Stimulated activated CD4-positive, alpha-beta T cell treated with anti-CD3 and anti-CD28 coated beads, TNF-alpha, amount 100 ng/mL, for 48 hours (primary cell): ENCODE data around the gene CENPP.
"Not testable (repeated sequence)": the region's sequence is repeated elsewhere in the genome, so short reads cannot be mapped to it uniquely, and the experiment has no call there.

ENCODE experiments used
- DNase-seq, 3 donors: peaks; one replicate each; pipeline ENCODE4 v3.0.0-alpha.2; 2020; ENCODE audit warnings: low read depth in 3 of 3

The CENPP gene

DNA sequence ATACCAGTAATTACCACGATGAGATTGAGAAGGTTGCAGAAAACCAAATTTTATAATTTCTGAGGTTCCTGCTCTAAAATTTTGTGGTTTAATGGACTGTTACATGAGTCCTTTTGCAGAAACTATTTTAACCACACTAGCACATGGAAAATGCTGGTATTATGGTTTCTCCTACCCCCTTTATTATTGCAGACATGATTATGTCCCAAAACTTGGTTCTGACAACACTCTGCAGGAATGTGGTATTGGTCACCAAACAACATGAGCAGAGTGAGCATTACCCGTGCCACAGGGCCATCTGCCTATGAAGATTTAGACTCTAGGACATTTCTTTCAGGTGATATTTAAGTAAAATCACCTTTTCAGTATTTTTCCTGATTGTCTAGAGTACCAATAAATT is 212.8 kb downstream of the CENPP start:
- DNase-seq: no peak

DNA sequence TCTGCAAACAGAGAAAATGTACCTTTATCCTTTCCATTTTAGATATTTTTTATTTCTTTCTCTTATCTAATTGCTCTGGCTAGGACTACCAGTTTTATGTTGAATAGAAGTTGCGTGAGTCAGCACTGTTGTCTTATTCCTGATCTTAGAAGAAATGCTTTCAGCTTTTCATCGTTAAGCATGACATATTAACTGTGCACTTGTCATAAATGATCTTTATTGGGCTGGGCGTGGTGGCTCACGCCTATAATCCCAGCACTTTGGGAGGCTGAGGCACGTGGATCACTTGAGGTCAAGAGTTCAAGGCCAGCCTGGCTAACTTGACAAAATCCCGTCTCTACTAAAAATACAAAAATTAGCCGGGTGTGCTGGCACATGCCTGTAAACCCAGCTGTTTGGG is 218.2 kb downstream of the CENPP start:
- DNase-seq: no peak

DNA sequence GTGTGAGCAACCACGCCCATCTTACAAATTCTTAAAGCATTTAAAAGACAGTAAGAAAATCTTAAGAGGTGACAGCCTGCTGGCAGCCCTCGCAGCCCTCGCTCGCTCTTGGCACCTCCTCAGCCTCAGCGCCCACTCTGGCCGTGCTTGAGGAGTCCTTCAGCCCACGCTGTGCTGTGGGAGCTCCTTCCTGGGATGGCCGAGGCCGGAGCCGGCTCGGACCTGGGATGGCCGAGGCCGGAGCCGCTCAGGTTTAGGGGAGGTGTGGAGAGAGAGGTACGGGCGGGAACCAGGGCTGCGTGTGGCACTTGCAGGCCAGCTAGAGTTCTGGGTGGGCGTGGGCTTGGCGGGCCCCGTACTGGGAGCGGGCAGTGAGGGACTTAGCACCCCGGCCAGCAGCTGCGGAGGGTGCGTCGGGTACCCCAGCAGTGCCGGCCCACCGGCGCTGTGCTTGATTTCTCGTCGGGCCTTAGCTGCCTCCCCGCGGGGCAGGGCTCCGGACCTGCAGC is 219.3 kb downstream of the CENPP start:
- DNase-seq: no peak

DNA sequence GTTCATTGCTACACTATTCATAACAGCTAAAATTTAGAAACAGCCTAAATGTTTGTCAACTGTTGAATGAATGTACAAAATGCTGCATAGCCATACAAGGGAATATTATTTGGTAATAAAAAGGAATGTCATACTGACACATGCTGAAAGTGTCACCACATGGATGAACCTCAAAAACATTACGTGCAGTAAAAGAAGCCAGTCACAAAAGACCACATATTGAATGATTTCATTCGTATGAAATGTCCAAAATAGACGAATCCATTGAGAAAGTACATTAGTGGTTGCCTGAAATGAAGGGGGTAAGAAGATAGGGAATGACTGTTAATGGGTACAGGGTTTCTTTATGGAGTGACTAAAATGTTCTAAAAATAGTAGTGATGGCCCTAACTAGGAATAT is 221.6 kb downstream of the CENPP start:
- DNase-seq: no peak

DNA sequence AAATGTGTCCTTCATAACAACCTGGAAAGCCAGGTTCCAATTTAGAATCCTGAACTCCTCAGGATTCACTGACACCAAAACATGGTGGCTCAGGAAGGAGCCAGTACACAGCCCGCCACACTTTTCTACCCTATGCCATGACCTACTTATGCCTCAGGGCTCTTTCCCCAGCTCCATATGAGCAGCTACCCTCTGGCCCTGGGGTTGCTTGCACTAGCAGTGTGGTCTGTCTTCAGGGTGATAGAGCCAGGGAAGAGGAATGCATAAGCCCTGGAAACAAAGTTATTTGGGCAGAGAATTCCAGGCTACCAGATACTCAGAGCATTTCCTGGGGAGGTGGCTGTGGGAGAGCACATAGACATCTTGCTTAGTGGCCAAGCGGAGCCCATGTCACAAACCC is 225.0 kb downstream of the CENPP start:
- no peak for DNase-seq

DNA sequence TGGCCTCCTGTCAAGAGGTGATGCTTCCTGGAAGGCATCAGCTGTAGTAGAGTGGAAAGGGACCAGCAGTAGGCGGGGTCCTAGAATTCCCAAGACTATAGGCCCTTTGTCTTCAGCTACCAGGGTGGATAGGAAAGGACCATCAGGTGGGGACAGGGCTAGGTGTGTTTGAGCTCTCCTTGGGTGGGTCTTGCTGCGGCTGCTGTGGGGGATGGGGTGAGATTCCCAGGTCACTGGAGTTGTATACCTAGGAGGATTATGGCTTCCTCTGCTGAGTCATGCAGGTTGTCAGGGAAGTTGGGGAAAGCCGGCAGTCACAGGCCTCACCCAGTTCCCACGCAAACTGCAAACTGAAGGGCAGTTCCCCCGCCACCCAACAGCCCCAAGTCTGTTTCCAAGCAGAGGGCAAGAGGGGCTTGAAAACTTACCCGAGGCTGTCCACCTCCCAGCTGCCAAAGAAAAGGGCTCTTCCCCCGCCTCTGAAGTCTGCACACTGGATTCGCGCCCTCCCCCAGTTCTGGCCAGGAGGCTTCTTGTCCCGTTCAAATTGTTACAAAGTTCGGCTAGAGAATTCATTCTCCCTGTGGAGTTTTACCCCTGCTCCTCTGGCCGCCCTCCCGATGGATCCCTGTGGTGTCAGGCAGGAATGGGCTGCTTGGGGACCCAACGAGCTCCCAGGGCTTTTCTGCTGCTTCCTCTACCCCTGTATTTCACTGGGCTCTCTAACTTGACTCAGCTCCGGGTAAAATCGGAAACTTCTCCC is 233.0 kb downstream of the CENPP start:
- no peak for DNase-seq

DNA sequence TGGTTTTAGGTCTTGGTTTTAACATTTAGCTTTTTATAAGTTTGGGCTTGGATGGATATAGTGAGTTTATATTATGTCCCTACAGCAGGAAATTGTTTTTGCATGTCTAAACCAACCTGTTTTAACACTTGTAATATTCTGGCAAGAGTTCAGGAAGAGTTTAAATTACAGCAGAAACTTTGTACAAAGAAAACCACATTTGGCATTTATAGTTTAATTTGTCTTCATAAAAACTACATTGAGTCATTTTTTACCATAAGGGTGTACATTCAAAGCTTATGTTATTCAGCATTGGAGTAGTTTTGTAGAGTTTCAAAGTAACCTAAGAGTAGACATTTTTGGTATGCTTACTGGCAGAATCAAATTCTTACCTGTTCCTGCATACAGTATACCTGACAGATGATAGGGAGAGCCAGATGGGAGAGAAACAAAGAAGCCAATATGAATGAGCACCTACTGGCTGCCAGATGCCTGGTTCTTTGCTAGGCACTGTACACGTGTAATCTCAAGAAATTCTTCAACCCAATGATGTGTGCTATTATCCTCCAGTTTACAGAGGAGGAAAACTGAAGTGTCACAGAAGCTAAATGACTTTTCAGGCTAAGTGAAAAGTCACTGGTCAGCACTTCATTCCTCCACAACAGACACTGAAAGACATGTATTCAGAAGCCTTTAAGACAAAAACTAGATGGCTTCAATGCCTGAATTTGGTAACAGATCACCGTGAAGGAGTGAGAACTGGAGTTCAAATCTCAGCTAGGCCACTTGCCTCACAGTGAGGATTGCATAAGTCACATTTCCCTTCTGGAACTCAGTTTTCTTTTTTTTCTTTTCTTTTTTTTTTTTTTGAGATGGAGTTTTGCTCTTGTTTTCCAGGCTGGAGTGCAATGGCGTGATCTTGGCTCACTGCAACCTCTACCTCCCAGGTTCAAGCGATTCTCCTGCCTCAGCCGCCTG is 235.9 kb downstream of the CENPP start:
- DNase-seq: no peak

DNA sequence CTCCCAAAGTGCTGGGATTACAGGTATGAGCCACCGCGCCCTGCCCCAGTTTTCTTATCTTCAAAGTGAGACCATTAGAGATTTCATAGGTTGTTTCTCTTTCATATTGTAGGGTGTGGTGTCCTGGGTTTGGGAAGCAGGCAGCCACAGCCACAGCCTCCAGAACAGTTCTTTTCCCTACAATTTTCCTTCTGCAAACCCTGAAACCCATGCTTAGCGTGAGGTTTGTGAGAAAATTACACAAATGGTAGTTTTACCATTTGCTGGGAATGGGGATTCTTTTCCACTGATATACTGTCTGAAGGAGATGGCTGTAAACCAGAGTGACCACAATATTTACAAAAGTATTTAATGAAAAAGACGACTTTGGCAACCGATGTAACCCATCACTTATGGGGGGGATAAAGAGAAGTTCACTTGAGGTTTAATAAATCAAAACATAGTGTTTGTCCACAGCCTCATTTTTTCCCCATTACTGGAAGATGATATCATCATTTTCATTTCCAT is 236.8 kb downstream of the CENPP start:
- no peak for DNase-seq

DNA sequence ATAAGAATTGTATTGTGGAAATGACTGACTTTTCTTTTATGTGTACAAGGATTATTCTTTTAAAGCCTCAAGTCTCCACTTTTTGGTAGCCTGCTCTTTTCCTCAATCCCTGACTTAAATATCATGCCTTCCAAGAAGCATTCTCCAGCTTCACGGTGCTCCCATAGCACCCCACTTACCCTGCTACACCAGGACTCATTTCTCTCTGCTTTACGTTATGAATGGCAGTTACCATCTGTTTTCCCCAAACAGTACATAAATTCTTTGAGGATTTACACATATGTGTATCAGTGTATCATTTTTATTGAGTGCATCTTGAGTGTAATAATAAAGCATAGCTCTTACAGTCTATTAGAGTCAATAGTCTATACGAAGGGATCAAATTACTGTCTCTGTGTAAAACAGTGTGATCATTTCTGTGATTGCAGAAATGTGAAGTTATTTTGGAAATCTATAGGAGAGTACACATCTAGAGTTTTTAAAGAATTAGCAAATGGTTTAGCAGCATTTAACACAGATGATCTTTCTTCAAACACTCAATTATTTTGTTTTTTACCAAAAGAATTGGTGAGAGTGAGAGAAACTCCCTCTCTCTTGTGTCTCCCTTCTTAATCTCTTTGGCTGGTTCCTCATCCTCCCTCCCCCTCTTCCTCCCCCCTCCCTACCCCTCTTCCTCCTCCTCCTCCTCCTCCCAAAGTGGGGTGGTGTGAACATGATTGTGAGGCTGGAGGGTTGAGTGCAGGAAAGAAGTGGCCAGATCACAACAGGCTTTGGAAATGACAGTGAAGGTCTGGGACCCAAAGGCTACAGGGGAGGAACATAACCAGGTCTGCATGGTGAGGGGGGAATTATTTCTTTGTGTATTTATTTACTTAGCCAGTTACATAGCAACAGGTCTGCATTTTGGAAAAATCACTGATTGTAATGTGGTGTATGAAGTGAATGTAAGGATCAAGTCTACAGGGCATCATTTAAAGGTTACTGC is 237.7 kb downstream of the CENPP start:
- no peak for DNase-seq

DNA sequence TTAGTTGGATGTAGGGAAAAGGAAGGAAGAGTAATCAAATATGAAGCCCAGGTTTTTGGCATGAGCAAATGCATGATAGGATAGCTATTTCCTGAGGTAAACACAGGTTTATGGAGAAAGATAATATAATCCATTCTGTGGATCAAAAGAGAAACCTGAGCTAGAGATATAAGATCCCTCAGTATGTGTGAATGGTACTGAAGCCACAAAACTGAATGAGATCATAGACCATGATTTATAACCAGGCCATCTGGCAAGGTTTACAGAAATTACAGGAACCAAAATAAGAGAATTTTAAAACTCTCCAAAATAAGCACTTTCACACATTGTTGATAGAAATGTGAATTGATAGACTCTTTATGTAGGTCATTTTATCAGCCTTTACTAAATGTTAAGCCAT is 238.8 kb downstream of the CENPP start:
- no peak for DNase-seq

DNA sequence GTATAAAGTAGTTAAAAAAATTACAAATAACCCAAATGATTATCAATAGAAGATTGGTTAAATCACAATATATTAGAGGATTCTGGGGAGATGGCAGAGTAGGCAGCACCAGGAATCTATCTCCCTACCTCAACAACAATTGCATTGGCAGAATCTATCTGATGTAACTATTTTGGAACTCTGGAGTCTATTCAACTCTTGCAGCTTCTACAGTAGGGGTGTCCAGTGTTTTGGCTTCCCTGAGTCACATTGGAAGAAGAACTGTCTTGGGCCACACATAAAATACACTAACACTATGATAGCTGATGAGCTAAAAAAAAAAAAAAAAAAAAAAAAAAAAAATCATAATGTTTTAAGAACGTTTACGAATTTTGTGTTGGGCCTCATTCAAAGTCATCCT is 239.2 kb downstream of the CENPP start:
- DNase-seq: no peak

DNA sequence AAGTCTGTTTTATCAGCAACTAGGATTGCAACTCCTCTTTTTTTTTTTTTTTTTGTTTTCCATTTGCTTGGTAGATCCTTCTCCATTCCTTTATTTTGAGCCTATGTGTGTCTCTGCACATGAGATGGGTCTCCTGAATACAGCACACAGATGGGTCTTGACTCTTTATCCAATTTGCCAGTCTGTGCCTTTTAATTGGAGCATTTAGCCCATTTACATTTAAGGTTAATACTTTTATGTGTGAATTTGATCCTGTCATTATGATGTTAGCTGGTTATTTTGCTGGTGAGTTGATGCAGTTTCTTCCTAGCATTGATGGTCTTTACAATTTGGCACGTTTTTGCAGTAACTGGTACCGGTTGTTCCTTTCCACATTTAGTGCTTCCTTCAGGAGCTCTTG is 246.1 kb downstream of the CENPP start:
- DNase-seq: not testable (repeated sequence)

DNA sequence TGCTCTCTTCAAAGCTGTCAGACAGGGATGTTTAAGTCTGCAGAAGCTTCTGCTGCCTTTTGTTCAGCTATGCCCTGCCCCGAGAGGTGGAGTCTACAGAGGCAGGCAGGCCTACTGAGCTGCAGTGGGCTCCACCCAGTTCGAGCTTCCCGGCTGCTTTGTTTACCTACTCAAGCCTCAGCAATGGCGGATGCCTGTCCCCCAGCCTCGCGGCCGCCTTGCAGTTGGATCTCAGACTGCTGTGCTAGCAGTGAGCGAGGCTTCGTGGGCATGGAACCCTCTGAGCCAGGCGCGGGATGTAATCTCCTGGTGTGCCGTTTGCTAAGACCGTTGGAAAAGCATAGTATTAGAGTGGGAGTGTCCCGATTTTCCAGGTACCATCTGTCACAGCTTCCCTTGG is 247.9 kb downstream of the CENPP start:
- not testable (repeated sequence) for DNase-seq

DNA sequence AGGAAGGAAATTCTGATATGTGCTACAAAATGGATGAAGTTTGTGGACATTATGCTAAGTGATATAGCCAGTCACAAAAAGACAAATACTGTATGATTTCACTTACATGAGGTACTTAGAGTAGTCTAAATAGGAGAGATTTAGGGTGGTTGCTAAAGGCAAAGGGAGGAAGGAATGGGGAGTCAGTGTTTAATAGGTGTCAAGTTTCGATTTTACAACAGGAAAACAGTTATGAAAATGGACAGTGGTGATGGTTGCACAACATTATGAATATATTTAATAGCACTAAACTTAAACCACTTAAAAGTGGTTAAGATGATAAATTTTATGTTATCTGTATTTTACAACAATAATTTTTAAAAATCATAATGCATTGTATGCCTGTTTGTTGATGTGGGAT is 250.4 kb downstream of the CENPP start:
- DNase-seq: no peak

DNA sequence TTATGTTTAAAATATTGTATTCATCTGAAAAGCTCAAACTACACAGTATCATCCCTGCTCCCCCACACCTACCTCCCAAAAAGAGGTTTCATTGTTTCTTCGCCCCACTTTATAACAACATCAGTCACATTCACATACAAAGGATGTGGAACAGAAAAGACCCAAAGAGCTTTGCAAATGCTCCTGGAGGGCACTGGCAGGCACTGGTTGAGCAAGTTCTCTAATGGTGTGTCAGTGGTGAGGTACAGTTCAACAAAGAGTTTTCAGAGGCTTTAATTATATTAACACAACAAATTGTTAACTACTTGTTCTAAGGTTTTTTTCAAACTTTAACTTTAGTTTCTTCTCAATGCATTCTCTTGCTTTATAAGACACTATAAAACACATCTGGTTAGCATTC is 264.2 kb downstream of the CENPP start:
- no peak for DNase-seq

DNA sequence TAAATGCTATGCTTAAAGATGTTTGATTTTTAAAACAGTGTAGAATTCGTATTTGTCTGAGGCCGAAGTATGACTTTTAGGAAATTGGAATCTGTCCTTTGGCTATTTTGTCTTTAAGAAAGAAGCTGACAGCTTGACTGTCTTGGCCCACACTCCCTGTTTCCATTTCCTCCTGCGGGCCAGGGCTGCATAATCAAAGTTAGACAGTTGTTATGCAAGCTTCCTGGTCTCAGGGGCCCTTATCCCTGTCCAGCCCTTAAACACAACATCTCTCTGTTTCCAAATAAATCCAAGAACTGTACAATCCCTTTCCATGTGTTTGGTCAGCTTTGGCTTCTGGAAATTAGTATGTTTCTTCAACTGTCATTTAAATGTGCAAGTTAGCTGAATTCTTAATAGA is 264.6 kb downstream of the CENPP start:
- DNase-seq: no peak

DNA sequence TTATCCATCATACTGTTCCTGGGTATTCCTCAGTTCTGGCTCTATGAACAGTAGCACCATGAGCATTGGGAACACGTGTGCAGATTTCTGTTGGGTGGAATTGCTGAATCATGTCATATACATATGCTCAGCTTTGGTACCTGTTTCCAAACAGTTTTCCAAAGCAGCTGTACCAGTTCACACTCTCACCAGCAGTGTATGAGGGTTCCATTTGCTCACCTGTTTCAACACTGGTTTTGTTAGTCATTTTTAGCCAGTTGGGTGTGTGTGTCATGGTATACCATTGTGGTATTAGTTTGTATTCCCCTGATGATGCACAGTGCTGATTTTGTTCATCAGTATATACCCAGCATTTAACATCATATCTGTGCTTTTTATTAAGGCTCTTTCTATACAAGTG is 266.8 kb downstream of the CENPP start:
- no peak for DNase-seq

DNA sequence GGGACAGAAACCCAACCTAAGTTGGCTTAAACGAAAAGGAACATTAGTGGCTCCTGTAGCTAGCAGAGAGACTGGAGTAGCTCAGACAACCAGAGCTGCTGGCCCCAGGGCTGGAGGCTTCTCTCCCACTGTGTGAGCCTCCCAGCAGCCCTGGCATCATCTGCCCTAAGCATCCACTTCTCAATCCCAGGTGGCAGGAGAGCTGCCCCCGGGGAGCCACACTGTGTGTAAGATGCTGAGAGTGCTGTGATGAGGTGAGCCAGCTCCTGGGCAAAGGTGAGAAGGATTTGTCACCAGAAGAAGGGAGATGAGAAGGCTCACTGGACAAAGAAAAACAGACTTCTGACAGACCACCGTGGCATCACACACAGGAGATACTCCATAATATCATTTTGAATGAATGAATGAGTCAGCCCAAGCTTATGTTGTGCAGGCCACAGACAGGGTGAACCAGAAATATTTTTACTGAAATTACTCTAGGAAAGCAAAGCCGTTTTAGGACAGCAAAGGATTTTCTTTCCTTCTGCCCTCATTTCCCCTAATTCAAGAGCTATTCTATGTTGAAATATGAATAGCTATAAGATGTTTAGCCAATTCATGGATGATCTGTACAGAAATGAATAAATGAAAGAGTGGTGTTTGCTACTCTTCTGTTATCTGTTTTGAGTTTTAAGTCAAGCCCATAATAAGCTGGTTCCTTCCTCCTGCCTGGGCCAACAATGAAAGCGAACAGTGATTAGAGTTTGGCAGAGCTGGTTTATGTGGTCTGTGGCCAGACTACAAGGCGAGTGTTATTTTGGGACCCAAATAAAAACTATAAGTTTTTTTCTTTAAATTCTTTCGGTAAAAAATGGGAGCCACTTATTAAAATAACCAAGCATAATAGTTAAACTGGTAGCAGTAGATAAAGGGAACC is 267.5 kb downstream of the CENPP start:
- DNase-seq: no peak

DNA sequence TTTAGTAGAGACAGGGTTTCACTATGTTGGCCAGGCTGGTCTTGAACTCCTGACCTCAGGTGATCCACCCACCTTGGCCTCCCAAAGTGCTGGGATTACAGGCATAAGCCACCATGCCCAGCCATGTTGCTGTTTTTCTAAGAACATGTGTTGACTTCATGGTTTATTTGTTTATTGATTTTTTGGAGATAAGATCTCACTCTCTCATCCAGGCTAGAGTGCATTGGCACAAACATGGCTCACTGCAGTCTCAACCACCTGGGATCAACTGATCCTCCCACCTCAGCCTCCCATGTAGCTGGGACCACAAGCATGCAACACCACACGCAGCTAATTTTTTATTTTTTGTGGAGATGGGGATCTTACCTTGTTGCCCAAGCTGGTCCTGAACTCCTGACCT is 269.3 kb downstream of the CENPP start:
- not testable (repeated sequence) for DNase-seq

DNA sequence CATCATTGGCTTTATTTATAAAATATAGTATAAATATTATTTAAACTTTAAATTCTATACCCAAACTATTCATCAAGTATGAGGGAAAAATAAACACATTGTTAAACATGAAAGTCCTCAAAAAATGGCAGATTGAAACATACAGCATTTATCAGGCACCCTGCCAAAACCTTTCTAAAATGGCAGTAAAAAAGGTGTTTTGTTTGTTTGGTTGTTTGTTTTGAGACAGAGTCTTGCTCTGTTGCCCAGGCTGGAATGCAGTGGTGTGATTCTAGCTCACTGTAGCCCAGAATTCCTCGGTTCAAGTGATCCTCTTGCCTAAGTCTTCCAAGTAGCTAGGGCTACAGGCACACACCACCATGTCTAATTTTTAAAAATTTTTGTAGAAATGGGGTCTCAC is 270.2 kb downstream of the CENPP start:
- DNase-seq: no peak
